H1 (cell line): Measurements from ENCODE around the gene HOXC11. TPM values are rescaled to one million over a fixed set of nuclear protein-coding genes. Genes with fewer than 3 reads are reported as not detected.

Experiments used
- CTCF ChIA-PET: fragments of 300-600 bp; sonication (Branson Sonifier 250); formaldehyde crosslinking; loops from one replicate; lab custom pipeline; 2021; ENCODE audit not compliant: partially characterized antibody; lab: Charles Lee
- POLR2A ChIA-PET: fragments of 300-600 bp; sonication (Branson Sonifier 250); formaldehyde crosslinking; loops from one replicate; lab custom pipeline; 2021; ENCODE audit warnings: inconsistent platforms; ENCODE audit not compliant: partially characterized antibody; lab: Charles Lee
- DNase-seq, 2 experiments: peaks; one replicate each; pipeline versions ENCODE4 v3.0.0 to v3.0.0-alpha.2; 2010 to 2022; ENCODE audit warnings: low spot score in 2 of 2, low read depth in 1 of 2, mixed read lengths in 1 of 2
- FAIRE-seq: peaks from 2 replicates; lab custom pipeline; 2011; peaks lifted over from hg19 to GRCh38; lab: Jason Lieb, UNC
- H2AFZ ChIP-seq: 2 replicates; pipeline ENCODE4 v1.8.1; 2012; ENCODE audit warnings: low read length, inconsistent platforms
- H2AK5ac ChIP-seq: 2 replicates; pipeline ENCODE4 v1.6.1; 2013; ENCODE audit warnings: low read depth, low read length
- H2BK120ac ChIP-seq: replicated peaks from 2 replicates; pipeline ENCODE3; 2013; ENCODE audit warnings: low read depth, low read length, inconsistent platforms
- H2BK12ac ChIP-seq: 2 replicates; pipeline ENCODE4 v1.6.1; 2013; ENCODE audit warnings: low read depth, low read length
- H2BK15ac ChIP-seq: 2 replicates; pipeline ENCODE4 v1.6.1; 2013; ENCODE audit warnings: low read length
- H2BK20ac ChIP-seq: 2 replicates; pipeline ENCODE4 v1.6.1; 2013; ENCODE audit warnings: low read length
- H2BK5ac ChIP-seq: 2 replicates; pipeline ENCODE4 v1.6.1; 2013; ENCODE audit warnings: low read depth, low read length
- H3K14ac ChIP-seq: 2 replicates; pipeline ENCODE4 v1.6.1; 2013; ENCODE audit warnings: inconsistent platforms; ENCODE audit not compliant: insufficient read length
- H3K18ac ChIP-seq: 2 replicates; pipeline ENCODE4 v1.6.1; 2013; ENCODE audit warnings: low read length; ENCODE audit errors: extremely low read depth
- H3K23ac ChIP-seq: 2 replicates; pipeline ENCODE4 v1.6.1; 2013; ENCODE audit warnings: inconsistent platforms; ENCODE audit not compliant: insufficient read length
- H3K23me2 ChIP-seq: 2 replicates; pipeline ENCODE4 v1.6.1; 2013; ENCODE audit warnings: low read depth, low read length
- H3K27ac ChIP-seq: 2 replicates; pipeline ENCODE4 v1.6.1; 2011; ENCODE audit warnings: low read depth, low read length, inconsistent platforms
- H3K27me3 ChIP-seq, 4 experiments: replicated peaks in 1 of 4; 1 replicate in 1 of 4; 2 replicates in 3 of 4; pipeline versions ENCODE4 v1.6.1 to v1.8.1; 2011 to 2013; ENCODE audit warnings: low read length in 3 of 4, mild to moderate bottlenecking in 3 of 4, inconsistent platforms in 2 of 4, mixed read lengths in 2 of 4, moderate library complexity in 1 of 4; ENCODE audit not compliant: control insufficient read depth in 3 of 4, insufficient read depth in 3 of 4; ENCODE audit errors: extremely low read depth in 1 of 4
- H3K36me3 ChIP-seq, 4 experiments: 2 replicates each; pipeline versions ENCODE4 v1.6.1 to v1.8.1; 2011 to 2013; ENCODE audit warnings: mild to moderate bottlenecking in 4 of 4, low read length in 3 of 4, moderate library complexity in 2 of 4, control low read depth in 1 of 4, inconsistent platforms in 1 of 4; ENCODE audit not compliant: insufficient read depth in 4 of 4, control insufficient read depth in 2 of 4
- H3K4ac ChIP-seq: replicated peaks from 2 replicates; pipeline ENCODE3; 2013; ENCODE audit warnings: low read length, low read depth, mixed read lengths, inconsistent platforms; ENCODE audit not compliant: insufficient read length
- H3K4me1 ChIP-seq, 4 experiments: replicated peaks in 1 of 4; 1 replicate in 1 of 4; 2 replicates in 3 of 4; pipeline versions ENCODE4 v1.6.1 to v1.8.1; 2011 to 2013; ENCODE audit warnings: low read length in 3 of 4, inconsistent platforms in 2 of 4, mixed read lengths in 1 of 4; ENCODE audit not compliant: insufficient read depth in 4 of 4, control insufficient read depth in 3 of 4
- H3K4me2 ChIP-seq, 2 experiments: 2 replicates each; pipeline versions ENCODE4 v1.6.1 to v1.8.1; 2011 to 2013; ENCODE audit warnings: low read depth in 2 of 2, low read length in 2 of 2, control low read depth in 1 of 2, inconsistent platforms in 1 of 2, mild to moderate bottlenecking in 1 of 2; ENCODE audit not compliant: insufficient read depth in 1 of 2
- H3K4me3 ChIP-seq, 4 experiments: fragments of 200-600, 300-600 bp in 1 of 4; sonication (generic), shearing (Covaris generic), sonication (Bioruptor Twin) in 1 of 4; 2 replicates each; pipeline versions ENCODE4 v1.5.1 to v1.8.1; 2011 to 2016; ENCODE audit warnings: low read length in 4 of 4, low read depth in 3 of 4, control low read depth in 2 of 4, inconsistent platforms in 2 of 4, mild to moderate bottlenecking in 2 of 4, mixed read lengths in 1 of 4, moderate library complexity in 1 of 4; ENCODE audit not compliant: insufficient read depth in 2 of 4; ENCODE audit errors: extremely low read depth in 1 of 4
- H3K56ac ChIP-seq: replicated peaks from 2 replicates; pipeline ENCODE3; 2013; ENCODE audit warnings: low read depth, mild to moderate bottlenecking, mixed read lengths, low read length, inconsistent platforms; ENCODE audit not compliant: insufficient read length
- H3K79me1 ChIP-seq: 2 replicates; pipeline ENCODE4 v1.6.1; 2013; ENCODE audit warnings: low read depth, low read length, control low read depth
- H3K79me2 ChIP-seq, 2 experiments: 2 replicates each; pipeline versions ENCODE4 v1.6.1 to v1.8.1; 2012 to 2013; ENCODE audit warnings: low read length in 2 of 2, mild to moderate bottlenecking in 2 of 2, inconsistent platforms in 1 of 2; ENCODE audit not compliant: insufficient read depth in 2 of 2, control insufficient read depth in 1 of 2
- H3K9ac ChIP-seq, 4 experiments: replicated peaks in 1 of 4; 1 replicate in 1 of 4; 2 replicates in 3 of 4; pipeline versions ENCODE4 v1.6.1 to v1.8.1; 2011 to 2013; ENCODE audit warnings: low read depth in 3 of 4, low read length in 3 of 4, control low read depth in 2 of 4, mild to moderate bottlenecking in 2 of 4, moderate library complexity in 2 of 4, inconsistent platforms in 1 of 4; ENCODE audit errors: extremely low read depth in 1 of 4
- H3K9me3 ChIP-seq, 2 experiments: 2 replicates each; pipeline versions ENCODE4 v1.6.1 to v1.8.1; 2012 to 2013; ENCODE audit warnings: mild to moderate bottlenecking in 2 of 2, moderate library complexity in 2 of 2, control low read depth in 1 of 2, inconsistent platforms in 1 of 2, low read depth in 1 of 2, low read length in 1 of 2, mixed read lengths in 1 of 2; ENCODE audit not compliant: insufficient read depth in 2 of 2
- H4K20me1 ChIP-seq, 2 experiments: replicated peaks in 1 of 2; 2 replicates each; pipeline versions ENCODE3 to v1.8.1; 2011 to 2013; ENCODE audit warnings: inconsistent platforms in 2 of 2, low read length in 2 of 2, mild to moderate bottlenecking in 1 of 2; ENCODE audit not compliant: insufficient read depth in 2 of 2, control insufficient read depth in 1 of 2
- H4K5ac ChIP-seq: 2 replicates; pipeline ENCODE4 v1.6.1; 2013; ENCODE audit warnings: low read length, low read depth, mixed read lengths, inconsistent platforms; ENCODE audit not compliant: insufficient read length
- H4K8ac ChIP-seq: 2 replicates; pipeline ENCODE4 v1.8.0; 2013; ENCODE audit warnings: mild to moderate bottlenecking, moderate library complexity, low read length, inconsistent platforms; ENCODE audit not compliant: insufficient read depth; ENCODE audit errors: extremely low read depth
- H4K91ac ChIP-seq: replicated peaks from 2 replicates; pipeline ENCODE3; 2013; ENCODE audit warnings: low read length, mixed read lengths, inconsistent platforms; ENCODE audit not compliant: insufficient read length
- ATF3 ChIP-seq: IDR thresholded peaks from 2 replicates; pipeline ENCODE4 v1.6.1; 2011; ENCODE audit warnings: low read depth, mild to moderate bottlenecking, low read length; ENCODE audit not compliant: insufficient read depth
- EZH2 ChIP-seq: fragments of 200-600 bp; sonication (generic); IDR thresholded peaks from 2 replicates; pipeline ENCODE4 v1.7.1; 2012; ENCODE audit warnings: low read depth, mild to moderate bottlenecking, moderate library complexity, low read length, inconsistent platforms; ENCODE audit not compliant: severe bottlenecking
- RNF2 ChIP-seq: fragments of 200-900, 300-1000 bp; sonication (generic); IDR thresholded peaks from 2 replicates; pipeline ENCODE4 v1.7.1; 2016; ENCODE audit warnings: borderline replicate concordance, low read depth, mild to moderate bottlenecking, antibody characterized with exemption, low read length; ENCODE audit not compliant: poor library complexity, severe bottlenecking; ENCODE audit errors: missing control alignments
- SUZ12 ChIP-seq: fragments of 200-600 bp; sonication (generic); IDR thresholded peaks from 2 replicates; pipeline ENCODE4 v1.6.1; 2012; ENCODE audit warnings: mild to moderate bottlenecking, inconsistent platforms, low read length, moderate library complexity, mixed read lengths
- WGBS, 2 experiments: shearing (Covaris generic) in 1 of 2; methylation state at CpG; one replicate each; pipeline versions ENCODE4 v1.1.6 to v1.1.7; 2013 to 2015; ENCODE audit warnings: low lambda C conversion rate in 2 of 2, mixed read lengths in 2 of 2, inconsistent platforms in 1 of 2, low coverage in 1 of 2, missing lambda C conversion rate in 1 of 2; ENCODE audit not compliant: insufficient replicate concordance in 2 of 2, insufficient coverage in 1 of 2, insufficient read length in 1 of 2; ENCODE audit errors: extremely low coverage in 1 of 2, missing lambda C conversion rate in 1 of 2; 5-methylcytosine and 5-hydroxymethylcytosine counted together
- polyA plus RNA-seq, 7 experiments: library from polyadenylated mRNA; depleted of rRNA in 3 of 7; stranded (reverse) in 5 of 7; unstranded in 2 of 7; fragments of >200 nt in 5 of 7; fragments of 200-250 nt in 2 of 7; gene quantifications; 1 replicate in 5 of 7; 2 replicates in 1 of 7; 4 replicates in 1 of 7; pipeline versions ENCODE4 v1.2.1 to v1.2.3, GENCODE V29; 2011 to 2013; ENCODE audit warnings: missing spikeins in 2 of 7, mixed read lengths in 2 of 7
- total RNA-seq: library from RNA; stranded (reverse); fragmentation: NEBNext Ultra II Directional; extraction: Animal tissue kit (Norgen Biotek cat#: 25700); gene quantifications from 2 replicates; pipeline ENCODE4 v1.2.1, GENCODE V29; 2021

Gene HOXC11
- total and polyA plus RNA-seq, 2 of the 8 experiments (the other 6 are each of a cell fraction or from before 2014, with no cell fraction given) = not detected

GRCh38 chr12:53970451-53970850 is 2.5 kb upstream of the HOXC11 start:
- Histone ChIP-seq H2BK20ac (no peak overlapping the region), H2BK120ac (no peak overlapping the region), H2BK5ac (no peak overlapping the region), H2AFZ (no peak overlapping the region), H3K56ac (no peak overlapping the region), H3K27me3 (peaks cover 99 to 100% (median 100%) of the 10 kb centered on the region in 4 experiments), H3K9ac (no peak overlapping the region), H4K5ac (no peak overlapping the region), H2BK15ac (no peak overlapping the region), H3K79me1 (no peaks in the 10 kb centered on the region), H2AK5ac (no peak overlapping the region), H3K23ac (no peak overlapping the region), H3K4me3 (no peak overlapping the region), H3K9me3 (0 out of 4 replicates have a peak, but pooled peaks cover 0 to 2% of the 10 kb centered on the region in 2 experiments), H3K18ac (no peak overlapping the region), H4K20me1 (peaks cover 15 to 35% of the 10 kb centered on the region in 2 experiments), H3K27ac (no peak overlapping the region), H3K36me3 (peaks cover 0 to 3% (median 0%) of the 10 kb centered on the region in 4 experiments; a peak in 2 of 8 replicates), H2BK12ac (no peak overlapping the region), H4K91ac (no peak overlapping the region), H3K4me2 (no peak overlapping the region), H3K23me2 (peaks cover 1% of the 10 kb centered on the region; the same call in 1 of the 2 replicates), H3K4ac (no peak overlapping the region), H3K14ac (no peak overlapping the region), H3K79me2 (no peaks in the 10 kb centered on the region), H4K8ac (no peak overlapping the region), H3K4me1 (peaks cover 0 to 12% (median 4%) of the 10 kb centered on the region in 4 experiments; a peak in 5 of 7 replicates)
- CTCF ChIA-PET = interaction anchor here (0.6 to 2.4 kb wide), 7 partner anchors 10 to 218 kb away, joined by 3 to 6 read pairs (median 3); partner anchors contain the start of genes CISTR and HOXC10
- 32% methylated on average over 4 of the region's 4 CpGs; no CpG with 5 or more reads in 1 of the 2 experiments for WGBS, 2 experiments
- no peak for FAIRE-seq
- POLR2A ChIA-PET = interaction anchor here (1.1 kb wide), 2 partner anchors 15 to 44 kb away, joined by 3 read pairs; no protein-coding TSS in a partner anchor
- TF ChIP-seq ATF3 (no peak), SUZ12 (peak; percentile 76), RNF2 (peak; percentile 47), EZH2 (peak; percentile 20)
- DNase-seq = no peak
